NK-92 (cell line): ENCODE measurements around the gene ABCA10.
"Not testable (repeated sequence)": the region's sequence is repeated elsewhere in the genome, so short reads cannot be mapped to it uniquely, and the experiment has no call there.

Experiments
- DNase-seq: peaks from one replicate; lab custom pipeline; 2025; ENCODE audit not compliant: unreplicated experiment; lab: John Stamatoyannopoulos, UW

Gene ABCA10

GRCh38 chr17:69170377-69170776 lies 58.2 kb downstream of the ABCA10 start:
- DNase-seq = no peak

DNA sequence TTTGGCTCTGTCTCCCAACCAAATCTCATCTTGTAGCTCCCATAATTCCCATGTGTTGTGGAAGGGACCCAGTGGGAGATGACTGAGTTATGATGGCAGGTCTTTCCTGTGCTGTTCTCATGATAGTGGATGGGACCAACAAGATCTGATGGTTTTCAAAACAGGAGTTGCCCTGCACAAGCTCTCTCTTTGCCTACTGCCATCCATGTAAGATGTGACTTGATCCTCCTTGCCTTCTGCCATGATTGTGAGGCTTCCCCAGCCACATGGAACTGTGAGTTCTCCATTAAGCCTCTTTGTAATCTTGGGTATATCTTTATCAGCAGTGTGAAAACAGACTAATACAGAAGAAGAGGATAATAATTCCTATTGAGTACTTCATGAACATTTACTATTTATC lies 60.0 kb downstream of the ABCA10 start:
- DNase-seq = not testable (repeated sequence)

DNA sequence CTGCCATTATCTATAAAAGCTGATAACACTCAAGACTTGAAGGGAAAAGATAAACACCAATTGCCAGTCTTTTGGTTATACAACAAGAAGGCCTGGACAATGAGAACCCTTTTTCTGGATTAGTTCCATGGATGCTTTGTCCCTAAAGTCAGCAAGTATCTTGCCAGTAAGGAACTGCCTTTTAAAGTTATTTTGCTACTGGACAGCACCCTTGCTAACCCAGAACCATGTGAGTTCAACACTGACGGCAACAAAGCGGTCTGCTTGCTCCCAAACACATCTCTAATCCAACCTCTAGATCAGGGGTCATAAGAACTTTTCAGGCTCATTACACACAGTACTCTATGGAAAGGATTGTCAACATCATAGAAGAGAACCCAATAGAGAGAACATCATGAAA lies 61.7 kb downstream of the ABCA10 start:
- DNase-seq = no peak

DNA sequence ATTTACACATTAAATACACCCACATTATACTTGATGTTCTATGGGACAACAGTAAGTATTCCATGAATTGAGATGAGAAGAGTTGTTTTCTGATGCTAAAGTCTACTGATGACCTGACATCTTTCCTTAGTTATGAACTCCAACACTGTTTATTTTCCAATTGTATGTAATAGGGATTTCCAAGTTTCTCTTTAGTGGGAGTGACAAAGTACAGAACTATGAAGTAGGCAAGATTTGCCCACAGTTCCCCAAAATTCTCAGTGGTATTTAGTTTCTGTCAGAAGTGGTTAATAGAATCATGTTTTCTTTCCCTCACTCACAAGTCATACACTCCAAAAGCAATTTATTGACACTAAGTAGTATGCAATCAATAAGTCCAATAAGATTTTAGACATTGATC lies 64.4 kb downstream of the ABCA10 start:
- no peak for DNase-seq

GRCh38 chr17:69159418-69159817 lies 69.2 kb downstream of the ABCA10 start:
- DNase-seq = no peak

GRCh38 chr17:69154267-69154666 lies 74.4 kb downstream of the ABCA10 start:
- no peak for DNase-seq

DNA sequence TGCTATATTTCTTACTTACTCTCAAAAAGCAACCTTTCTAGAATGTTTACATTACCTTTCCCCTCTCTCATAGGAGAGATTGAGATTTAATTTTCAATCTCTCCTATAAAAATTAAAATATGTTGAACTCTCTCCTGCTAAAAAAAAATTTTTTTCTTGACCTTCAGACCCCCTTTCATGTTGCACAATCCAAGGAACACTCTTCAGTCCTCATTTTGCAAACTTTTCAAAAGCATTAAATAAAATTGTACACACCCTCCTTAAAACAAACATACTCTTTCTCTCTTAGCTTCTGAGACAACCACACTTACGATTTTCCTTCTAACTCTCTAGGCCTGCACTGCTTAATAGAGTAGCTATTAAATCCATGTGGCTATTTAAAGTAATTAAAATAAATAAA lies 78.3 kb downstream of the ABCA10 start:
- no peak for DNase-seq

DNA sequence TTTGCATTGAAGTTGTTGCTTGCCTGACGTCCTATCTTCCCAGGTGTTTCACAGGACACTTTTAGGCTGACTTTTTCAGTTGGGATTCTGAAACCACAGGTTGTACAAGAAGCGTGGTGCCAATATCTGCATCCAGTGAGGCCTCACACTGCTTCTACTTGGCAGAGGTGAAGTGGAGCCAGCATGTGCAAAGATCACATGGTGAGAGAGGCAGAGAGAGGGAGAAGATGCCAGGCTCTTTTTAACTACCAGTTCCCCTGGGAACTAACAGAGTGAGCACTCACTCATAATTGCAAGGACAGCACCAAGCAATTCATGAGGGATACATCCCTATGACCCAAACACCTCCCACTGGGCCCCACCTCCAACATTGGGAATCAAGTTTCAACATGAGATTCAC lies 81.2 kb downstream of the ABCA10 start:
- DNase-seq = no peak

- DNase-seq = no peak
These were observed 84.0 kb downstream of the ABCA10 start for GRCh38 chr17:69144331-69145255.

- DNase-seq = no peak
These were observed 84.9 kb downstream of the ABCA10 start for GRCh38 chr17:69143683-69144231.

- DNase-seq = no peak
These were observed 85.5 kb downstream of the ABCA10 start for GRCh38 chr17:69143151-69143550.

DNA sequence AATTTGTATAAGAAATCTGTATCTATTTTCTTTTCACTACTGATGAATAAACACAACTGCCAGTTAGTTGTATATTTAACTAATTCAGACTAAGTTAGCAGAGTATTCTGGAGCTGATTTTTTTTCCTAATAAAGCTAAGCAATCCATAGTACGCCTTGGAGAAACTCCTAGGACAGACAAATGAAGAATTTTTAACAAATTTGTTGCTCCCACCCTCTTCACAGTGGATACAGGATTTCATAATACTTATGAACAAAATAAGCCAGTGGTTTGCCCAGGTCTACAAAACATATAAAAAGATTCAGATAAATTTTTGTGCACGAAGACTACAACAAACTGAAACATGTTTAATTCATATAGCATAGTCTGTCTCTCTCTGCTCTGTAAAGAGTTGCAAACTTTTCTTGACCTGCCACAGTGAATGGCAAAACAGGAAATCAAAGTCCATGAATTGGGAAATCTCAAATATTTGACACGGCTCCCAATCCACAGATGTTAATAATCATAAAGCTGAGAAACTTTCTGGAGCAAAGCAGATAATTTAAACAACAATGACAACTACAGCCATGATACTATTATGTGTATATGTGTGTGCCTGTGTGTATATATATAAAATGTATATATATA lies 86.3 kb downstream of the ABCA10 start:
- no peak for DNase-seq

- DNase-seq = no peak
These were observed 87.0 kb downstream of the ABCA10 start, which contains the start of gene ABCA6 for GRCh38 chr17:69141431-69142174. ABCA6 (minus strand) TSS chr17:69141895; CDS start chr17:69140703, 1,192 bp downstream.

DNA sequence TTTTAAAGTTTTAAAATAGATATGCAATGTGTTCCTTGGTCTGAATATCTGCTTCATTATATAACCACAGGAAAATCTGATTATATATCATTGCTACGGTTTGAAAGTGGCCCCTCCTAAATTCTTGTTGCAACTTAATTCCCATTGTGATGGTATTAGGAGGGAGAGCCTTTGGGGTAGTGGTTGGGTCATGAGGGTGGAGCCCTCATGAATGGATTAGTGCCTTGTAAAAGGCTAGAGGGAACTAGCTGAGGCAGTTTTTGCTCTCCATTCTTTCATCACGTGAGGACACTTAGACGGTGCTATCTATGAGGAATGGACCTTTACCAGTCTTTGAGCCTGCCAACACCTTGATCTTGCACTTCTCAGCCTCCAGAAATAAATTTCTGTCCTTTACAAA lies 94.5 kb downstream of the ABCA10 start:
- DNase-seq = no peak

DNA sequence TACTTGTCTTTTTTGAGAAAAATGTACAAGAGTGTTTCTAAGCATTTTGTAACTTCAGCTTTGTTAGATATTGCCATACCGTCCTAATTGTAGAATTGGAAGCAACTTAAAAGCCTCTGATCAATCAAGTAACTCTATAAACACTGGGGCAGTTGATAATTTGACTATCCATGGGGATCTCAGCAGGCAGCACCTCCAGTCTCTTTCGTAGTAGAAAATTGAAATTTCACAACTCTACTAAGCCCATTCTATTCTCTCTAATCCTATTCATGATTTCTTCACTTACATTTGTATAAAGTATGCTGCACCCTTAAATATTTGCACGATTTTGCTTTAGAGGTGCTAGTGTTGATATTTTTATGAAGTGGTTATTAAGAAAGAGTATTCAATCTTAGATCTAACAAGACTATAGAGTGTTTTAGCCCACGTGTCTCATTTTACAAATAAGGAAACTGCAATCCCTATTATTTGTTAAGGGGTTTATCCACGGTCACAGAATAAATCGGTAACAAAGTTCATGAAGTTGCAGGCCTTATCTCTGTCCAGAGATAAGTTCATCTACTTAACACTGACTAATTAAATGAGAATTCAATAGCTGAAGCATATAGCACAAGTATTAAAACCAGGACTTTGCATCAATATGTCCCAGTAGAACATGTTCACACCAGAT lies 97.9 kb downstream of the ABCA10 start:
- no peak for DNase-seq

DNA sequence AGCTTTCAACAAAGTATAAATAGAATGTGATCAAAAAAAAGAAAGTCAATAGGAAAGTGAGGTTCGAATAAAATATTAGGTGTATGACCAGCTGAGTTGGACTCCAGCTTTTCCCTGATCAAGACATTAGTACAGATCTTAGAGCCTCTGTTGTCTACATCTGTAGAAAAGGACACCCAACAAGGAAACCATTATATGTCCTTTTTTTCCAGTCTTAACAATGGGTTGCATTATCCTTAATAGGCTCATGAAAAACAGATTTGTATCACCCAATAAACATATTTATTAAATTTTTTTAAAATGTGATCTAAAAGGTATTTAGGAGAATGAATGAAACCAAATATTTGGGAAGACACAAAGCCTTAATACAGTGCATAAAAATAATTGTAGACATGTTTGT lies 105.0 kb downstream of the ABCA10 start:
- no peak for DNase-seq

DNA sequence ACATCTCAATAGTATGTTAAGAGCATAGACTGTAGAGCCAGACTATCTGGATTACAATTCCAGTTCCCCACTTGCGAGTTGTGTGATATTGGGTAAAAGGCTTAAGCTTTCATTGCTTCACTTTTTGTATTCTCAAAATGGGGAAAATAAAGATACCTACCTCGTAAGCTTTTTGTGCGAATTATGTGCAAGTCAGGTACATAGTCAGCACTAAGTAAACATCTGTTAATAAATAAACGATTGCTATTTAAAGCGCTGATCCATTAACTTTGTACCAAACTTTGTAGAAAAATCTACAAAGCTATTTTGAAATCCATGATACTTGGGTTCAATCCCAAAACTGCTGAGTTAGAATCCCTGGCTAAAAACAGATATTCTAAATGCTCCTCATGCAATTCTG lies 106.6 kb downstream of the ABCA10 start:
- no peak for DNase-seq

DNA sequence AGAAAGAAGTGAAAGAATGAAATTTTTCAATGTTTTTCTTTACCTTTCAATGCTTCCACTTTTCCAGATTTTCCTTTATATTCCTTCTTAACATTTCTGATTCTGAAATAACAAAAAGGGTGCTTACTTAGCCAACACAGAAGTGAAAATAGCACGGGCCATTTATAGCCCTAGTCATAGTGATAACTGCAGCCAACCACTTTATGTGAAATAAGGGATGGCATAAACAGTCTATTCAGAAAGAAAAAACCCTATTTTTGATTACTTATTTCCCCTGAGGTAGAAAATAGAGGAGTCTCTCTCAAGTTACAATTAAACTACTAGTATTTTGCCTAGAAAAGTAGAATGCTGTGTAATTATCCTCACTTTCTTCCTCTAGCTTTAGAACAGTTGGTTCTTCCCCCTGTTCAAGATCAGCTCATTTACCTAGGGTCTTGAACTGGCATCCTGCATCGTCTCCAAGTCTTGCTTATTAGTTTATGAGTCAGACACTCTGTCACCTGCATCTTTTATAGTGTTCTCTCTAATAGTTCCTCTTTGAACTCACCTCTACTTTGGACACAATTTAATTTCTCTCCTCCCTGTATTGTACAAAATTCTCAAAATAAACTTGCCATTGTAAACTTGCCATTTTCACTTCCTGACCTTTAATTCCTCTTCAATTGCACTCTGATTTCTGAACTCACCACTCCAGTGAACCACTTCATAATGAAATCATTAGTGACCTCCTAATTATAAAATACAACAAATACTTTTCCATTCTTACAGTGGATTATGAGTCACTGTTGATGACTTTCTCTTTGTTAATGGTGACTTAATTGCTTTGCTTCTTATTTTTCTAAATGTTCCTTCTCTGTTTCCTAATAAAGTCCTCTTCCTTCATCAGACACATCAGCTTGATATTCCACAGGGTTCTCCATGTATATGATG lies 110.5 kb downstream of the ABCA10 start:
- no peak for DNase-seq

- no peak for DNase-seq
These were observed 116.8 kb downstream of the ABCA10 start for GRCh38 chr17:69111794-69112193.
